HL-60 (cell line): ENCODE data around the gene NCAPD3.

Experiments used
- DNase-seq, 2 experiments: peaks; one replicate each; pipeline ENCODE4 v3.0.0-alpha.2; 2010 to 2020; ENCODE audit warnings: low read depth in 1 of 2, low spot score in 1 of 2
- H3K27ac ChIP-seq: fragments of 250-450 bp; sonication (Bioruptor Pico); replicated peaks from 2 replicates; pipeline ENCODE4 v1.5.1; 2020; ENCODE audit warnings: mild to moderate bottlenecking, moderate library complexity
- H3K27me3 ChIP-seq: fragments of 250-450 bp; sonication (Bioruptor Pico); 2 replicates; pipeline ENCODE4 v1.5.1; 2021; ENCODE audit warnings: mild to moderate bottlenecking, moderate library complexity; ENCODE audit not compliant: insufficient read depth, poor library complexity, severe bottlenecking
- H3K4me3 ChIP-seq: replicated peaks from 2 replicates; pipeline ENCODE4 v1.5.1; 2011; ENCODE audit warnings: mild to moderate bottlenecking, control low read depth, low read length; ENCODE audit not compliant: insufficient read depth
- GABPA ChIP-seq: IDR thresholded peaks from 2 replicates; pipeline ENCODE4 v1.6.1; 2012; ENCODE audit warnings: low read depth
- POLR2AphosphoS5 ChIP-seq: IDR thresholded peaks from 2 replicates; pipeline ENCODE4 v1.6.1; 2012; ENCODE audit warnings: low read depth
- SPI1 ChIP-seq: IDR thresholded peaks from 2 replicates; pipeline ENCODE4 v1.6.1; 2012; ENCODE audit warnings: low read depth, mild to moderate bottlenecking, borderline replicate concordance
- TF ChIP-seq, protein P1 (sequence below): IDR thresholded peaks from 2 replicates; pipeline ENCODE4 v1.6.1; 2012; ENCODE audit warnings: low read depth; ENCODE audit not compliant: insufficient replicate concordance
- TF ChIP-seq, protein P2 (sequence below): IDR thresholded peaks from one replicate; pipeline ENCODE4 v1.5.1; 2011; ENCODE audit warnings: low read length, control low read depth, inconsistent platforms; ENCODE audit not compliant: insufficient read depth

NCAPD3 gene

DNA sequence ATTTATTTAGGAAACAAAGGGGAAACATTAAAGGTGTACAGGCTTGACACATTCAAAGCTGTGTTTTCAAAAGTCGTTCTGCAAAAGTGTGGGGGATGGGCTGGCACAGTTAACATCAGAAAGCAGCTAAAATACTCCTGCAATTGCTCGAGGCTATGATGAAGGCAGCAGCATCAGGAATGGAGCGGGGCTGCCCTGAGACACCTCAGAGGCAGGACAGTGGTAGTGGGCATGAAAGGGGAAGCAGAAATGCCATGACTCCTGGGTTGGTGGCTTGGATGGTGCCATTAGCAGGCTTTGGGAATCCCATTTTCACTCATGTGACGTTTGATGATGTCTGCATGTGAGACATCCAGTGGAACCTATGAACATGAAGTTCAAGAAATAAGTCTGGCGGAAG is 646 bp downstream of the NCAPD3 start:
- no peak for TF ChIP-seq GABPA
- TF ChIP-seq, protein P1, sequence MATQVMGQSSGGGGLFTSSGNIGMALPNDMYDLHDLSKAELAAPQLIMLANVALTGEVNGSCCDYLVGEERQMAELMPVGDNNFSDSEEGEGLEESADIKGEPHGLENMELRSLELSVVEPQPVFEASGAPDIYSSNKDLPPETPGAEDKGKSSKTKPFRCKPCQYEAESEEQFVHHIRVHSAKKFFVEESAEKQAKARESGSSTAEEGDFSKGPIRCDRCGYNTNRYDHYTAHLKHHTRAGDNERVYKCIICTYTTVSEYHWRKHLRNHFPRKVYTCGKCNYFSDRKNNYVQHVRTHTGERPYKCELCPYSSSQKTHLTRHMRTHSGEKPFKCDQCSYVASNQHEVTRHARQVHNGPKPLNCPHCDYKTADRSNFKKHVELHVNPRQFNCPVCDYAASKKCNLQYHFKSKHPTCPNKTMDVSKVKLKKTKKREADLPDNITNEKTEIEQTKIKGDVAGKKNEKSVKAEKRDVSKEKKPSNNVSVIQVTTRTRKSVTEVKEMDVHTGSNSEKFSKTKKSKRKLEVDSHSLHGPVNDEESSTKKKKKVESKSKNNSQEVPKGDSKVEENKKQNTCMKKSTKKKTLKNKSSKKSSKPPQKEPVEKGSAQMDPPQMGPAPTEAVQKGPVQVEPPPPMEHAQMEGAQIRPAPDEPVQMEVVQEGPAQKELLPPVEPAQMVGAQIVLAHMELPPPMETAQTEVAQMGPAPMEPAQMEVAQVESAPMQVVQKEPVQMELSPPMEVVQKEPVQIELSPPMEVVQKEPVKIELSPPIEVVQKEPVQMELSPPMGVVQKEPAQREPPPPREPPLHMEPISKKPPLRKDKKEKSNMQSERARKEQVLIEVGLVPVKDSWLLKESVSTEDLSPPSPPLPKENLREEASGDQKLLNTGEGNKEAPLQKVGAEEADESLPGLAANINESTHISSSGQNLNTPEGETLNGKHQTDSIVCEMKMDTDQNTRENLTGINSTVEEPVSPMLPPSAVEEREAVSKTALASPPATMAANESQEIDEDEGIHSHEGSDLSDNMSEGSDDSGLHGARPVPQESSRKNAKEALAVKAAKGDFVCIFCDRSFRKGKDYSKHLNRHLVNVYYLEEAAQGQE = no peak
- no peak for TF ChIP-seq POLR2AphosphoS5
- TF ChIP-seq SPI1 = no peak
- TF ChIP-seq, protein P2, sequence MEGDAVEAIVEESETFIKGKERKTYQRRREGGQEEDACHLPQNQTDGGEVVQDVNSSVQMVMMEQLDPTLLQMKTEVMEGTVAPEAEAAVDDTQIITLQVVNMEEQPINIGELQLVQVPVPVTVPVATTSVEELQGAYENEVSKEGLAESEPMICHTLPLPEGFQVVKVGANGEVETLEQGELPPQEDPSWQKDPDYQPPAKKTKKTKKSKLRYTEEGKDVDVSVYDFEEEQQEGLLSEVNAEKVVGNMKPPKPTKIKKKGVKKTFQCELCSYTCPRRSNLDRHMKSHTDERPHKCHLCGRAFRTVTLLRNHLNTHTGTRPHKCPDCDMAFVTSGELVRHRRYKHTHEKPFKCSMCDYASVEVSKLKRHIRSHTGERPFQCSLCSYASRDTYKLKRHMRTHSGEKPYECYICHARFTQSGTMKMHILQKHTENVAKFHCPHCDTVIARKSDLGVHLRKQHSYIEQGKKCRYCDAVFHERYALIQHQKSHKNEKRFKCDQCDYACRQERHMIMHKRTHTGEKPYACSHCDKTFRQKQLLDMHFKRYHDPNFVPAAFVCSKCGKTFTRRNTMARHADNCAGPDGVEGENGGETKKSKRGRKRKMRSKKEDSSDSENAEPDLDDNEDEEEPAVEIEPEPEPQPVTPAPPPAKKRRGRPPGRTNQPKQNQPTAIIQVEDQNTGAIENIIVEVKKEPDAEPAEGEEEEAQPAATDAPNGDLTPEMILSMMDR = no peak
- peak in 1 of 2 experiments; percentile 20 for DNase-seq

DNA sequence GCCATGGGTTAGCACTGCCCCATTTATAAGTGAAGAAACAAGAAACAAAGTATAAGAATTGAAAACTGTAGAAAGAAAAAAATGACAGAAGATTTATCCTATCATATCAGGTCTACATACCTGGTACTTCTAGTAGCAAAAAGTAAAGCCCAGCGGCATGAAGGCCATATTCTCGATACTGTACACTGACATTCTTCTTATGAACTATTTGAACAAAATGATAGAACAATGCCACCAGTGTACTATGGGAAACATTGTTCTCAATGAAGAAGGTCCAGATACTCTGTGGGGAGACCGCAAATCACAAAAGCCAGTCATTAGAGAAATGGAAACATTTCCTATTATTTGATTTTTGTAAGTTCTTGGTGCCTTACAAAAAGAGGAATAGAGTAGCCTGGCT is 7.0 kb downstream of the NCAPD3 start:
- H3K27ac ChIP-seq = no peak overlapping the region
- no peaks in the 10 kb centered on the region for H3K27me3 ChIP-seq
- TF ChIP-seq GABPA (no peak), SPI1 (no peak), POLR2AphosphoS5 (no peak)
- TF ChIP-seq, protein P1 = no peak
- TF ChIP-seq, protein P2 = no peak
- H3K4me3 ChIP-seq = no peak overlapping the region
- no peak for DNase-seq

More for the DNA sequence above, 646 bp downstream of the NCAPD3 start:
- Histone ChIP-seq H3K27ac (peak overlapping the region; percentile 93), H3K27me3 (no peaks in the 10 kb centered on the region), H3K4me3 (peak overlapping the region; percentile 90)

DNA sequence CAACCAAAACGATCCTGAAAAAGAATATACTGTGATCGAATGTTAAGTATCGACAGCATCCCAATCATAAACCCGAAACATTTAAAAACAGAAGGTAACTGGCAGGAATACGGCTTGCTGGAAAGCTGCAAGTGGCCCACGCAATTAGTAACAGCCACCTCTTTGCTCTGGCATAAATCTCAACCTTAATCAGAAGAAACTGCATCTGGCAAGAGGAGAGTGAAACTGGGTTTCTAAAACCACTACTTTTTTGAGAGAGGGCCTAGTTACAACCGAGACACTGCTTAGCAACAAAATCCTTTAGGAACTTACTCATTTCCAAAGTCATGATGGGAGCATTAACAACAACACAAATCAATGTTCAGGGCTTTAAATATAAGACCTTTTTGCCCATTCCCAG is 7.9 kb downstream of the NCAPD3 start:
- DNase-seq = no peak
- no peak overlapping the region for H3K27ac ChIP-seq
- TF ChIP-seq, protein P2 = no peak
- TF ChIP-seq SPI1 = no peak
- TF ChIP-seq, protein P1 = no peak
- no peak for TF ChIP-seq POLR2AphosphoS5
- TF ChIP-seq GABPA = no peak
- no peak overlapping the region for H3K4me3 ChIP-seq
- no peaks in the 10 kb centered on the region for H3K27me3 ChIP-seq
